IPS DF 6.9 (cell line): ENCODE data around the gene BACE2.

ENCODE experiments used
- DNase-seq: peaks from one replicate; pipeline ENCODE4 v3.0.0-alpha.2; 2013; ENCODE audit warnings: low read depth, low spot score
- H3K27ac ChIP-seq: one replicate; pipeline ENCODE4 v1.5.1; 2013; ENCODE audit warnings: low read length, control low read depth
- H3K27me3 ChIP-seq: 2 replicates; pipeline ENCODE4 v1.6.1; 2013; ENCODE audit warnings: mild to moderate bottlenecking, low read length; ENCODE audit not compliant: control insufficient read depth, insufficient read depth
- H3K36me3 ChIP-seq: 2 replicates; pipeline ENCODE4 v1.6.1; 2013; ENCODE audit warnings: low read length; ENCODE audit not compliant: control insufficient read depth, insufficient read depth
- H3K4me1 ChIP-seq: 2 replicates; pipeline ENCODE4 v1.6.1; 2013; ENCODE audit warnings: low read length; ENCODE audit not compliant: control insufficient read depth, insufficient read depth
- H3K4me3 ChIP-seq: 2 replicates; pipeline ENCODE4 v1.5.1; 2013; ENCODE audit warnings: mild to moderate bottlenecking, low read length
- H3K9me3 ChIP-seq: 2 replicates; pipeline ENCODE4 v1.6.1; 2013; ENCODE audit warnings: low read length, inconsistent platforms; ENCODE audit not compliant: control insufficient read depth, insufficient read depth
- WGBS: extraction: QIAGEN DNeasy Blood & Tissue Kit; methylation state at CpG from one replicate; pipeline ENCODE4 v1.1.7; 2013; ENCODE audit warnings: mixed read lengths, missing lambda C conversion rate; ENCODE audit not compliant: insufficient read length, insufficient coverage; 5-methylcytosine and 5-hydroxymethylcytosine counted together

Gene BACE2

GRCh38 chr21:41328660-41329607 is 161.0 kb downstream of the BACE2 start:
- Histone ChIP-seq H3K9me3 (no peaks in the 10 kb centered on the region), H3K36me3 (no peaks in the 10 kb centered on the region), H3K4me3 (no peak overlapping the region), H3K27me3 (no peaks in the 10 kb centered on the region), H3K4me1 (peaks cover 1% of the 10 kb centered on the region; the same call in 1 of the 2 replicates), H3K27ac (no peak overlapping the region)
- DNase-seq, result no peak
- no CpG with 5 or more reads among the region's 16 CpGs for WGBS
